NCI-H1105 treated with DMSO at 0.1 percent for 48 hours (cell line): ENCODE results near the gene GLB1L3.
A peak's percentile ranks its signal among the peaks of the same experiment; 100 is the strongest.
"Not testable (repeated sequence)": the region's sequence is repeated elsewhere in the genome, so short reads cannot be mapped to it uniquely, and the experiment has no call there.

Experiments
- DNase-seq: peaks from one replicate; lab custom pipeline; 2025; lab: John Stamatoyannopoulos, UW

Gene GLB1L3

DNA sequence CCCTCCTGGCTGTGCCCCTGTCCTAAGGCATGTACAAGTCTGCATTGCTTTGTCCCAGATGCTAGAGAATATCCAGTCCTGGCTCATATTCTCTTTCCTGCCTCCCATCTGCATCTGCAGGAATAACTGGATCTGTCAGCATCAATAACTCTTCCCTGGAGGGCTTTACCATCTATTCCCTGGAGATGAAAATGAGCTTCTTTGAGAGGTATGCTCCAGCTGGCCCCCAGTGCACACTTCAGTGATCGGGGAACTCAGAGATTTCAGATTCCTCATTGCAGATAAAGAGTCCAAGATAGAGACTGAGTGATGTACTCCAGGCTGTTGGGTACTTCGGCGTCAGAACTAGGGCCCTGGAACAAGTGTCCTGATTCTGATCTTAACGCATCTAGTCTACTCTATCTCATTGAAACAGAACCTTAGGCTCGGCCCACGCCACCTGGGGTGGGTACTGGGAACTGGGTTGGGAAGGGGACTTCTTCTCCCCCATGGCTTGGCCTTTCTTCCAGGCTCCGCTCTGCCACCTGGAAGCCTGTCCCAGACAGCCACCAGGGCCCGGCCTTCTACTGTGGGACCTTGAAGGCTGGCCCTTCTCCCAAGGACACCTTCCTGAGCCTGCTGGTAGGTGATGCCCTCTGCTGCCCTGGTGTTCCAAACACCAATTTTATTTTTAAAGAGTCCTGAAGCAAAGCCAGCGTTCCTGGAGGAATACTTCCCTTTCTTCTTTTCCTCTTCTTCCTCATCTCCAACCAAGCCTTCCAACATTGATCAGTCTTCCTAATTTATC, 37.8 kb downstream of the GLB1L3 start:
- no peak for DNase-seq

GRCh38 chr11:134317103-134317502, 40.9 kb downstream of the GLB1L3 start:
- DNase-seq = no peak

- not testable (repeated sequence) for DNase-seq
Measured at GRCh38 chr11:134321373-134321772, 45.2 kb downstream of the GLB1L3 start.

DNA sequence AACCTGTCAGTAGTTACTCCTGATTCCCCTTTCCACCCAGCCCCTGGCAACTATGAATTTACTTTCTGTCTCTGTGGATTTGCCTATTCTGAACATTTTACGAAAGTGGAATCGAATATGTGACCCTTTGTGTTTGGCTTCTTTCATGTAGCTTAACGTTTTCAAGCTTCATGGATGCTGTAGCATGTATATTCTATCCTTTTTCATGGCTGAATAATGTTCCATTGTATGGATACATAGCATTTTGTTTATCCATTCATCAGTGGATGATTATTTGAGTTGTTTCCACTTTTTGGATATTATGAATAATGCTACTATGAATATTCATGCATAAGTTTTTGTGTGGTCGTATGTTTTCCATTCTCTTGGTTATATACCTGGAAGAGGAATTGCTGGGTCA, 46.4 kb downstream of the GLB1L3 start:
- DNase-seq = no peak

- DNase-seq = no peak
Measured at GRCh38 chr11:134328433-134328832, 52.3 kb downstream of the GLB1L3 start.

- DNase-seq = no peak
Measured at GRCh38 chr11:134330611-134331353, 54.6 kb downstream of the GLB1L3 start.

DNA sequence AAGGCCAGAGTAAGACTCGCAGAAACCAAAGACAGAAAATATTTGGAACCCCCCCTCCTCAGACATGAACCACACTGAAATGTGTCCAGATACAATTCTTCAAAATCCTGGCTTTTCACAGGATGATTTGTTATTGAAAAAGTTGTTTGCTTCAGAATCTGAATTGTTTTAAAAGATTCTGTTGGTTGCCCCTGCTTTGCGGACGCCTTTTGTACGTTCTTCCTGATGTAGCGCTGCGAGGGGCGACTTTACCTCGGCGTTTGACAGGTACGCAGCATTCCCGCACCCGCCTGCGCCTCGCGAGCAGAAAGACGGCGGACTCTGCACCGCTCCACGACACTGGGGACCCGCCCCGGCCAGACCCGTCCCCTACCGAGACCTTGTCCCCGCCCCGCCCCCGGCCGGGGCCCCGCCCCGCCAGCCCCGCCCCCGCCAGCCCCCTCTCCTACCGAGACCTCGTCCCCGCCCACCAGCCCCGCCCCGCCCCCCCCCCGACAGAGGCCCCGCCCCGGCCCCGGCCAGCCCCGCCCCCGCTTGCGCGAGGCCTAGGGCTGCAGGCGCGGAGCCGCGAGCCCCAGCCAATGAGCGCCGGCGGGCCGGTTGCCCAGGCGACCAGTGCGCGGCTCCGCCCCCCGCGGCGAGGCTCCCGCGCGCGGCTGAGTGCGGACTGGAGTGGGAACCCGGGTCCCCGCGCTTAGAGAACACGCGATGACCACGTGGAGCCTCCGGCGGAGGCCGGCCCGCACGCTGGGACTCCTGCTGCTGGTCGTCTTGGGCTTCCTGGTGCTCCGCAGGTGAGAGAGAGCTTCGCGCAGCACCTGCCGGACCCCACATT, 55.4 kb downstream of the GLB1L3 start, which contains the start of gene GLB1L2:
Gene GLB1L2 (plus strand): TSS at position 635 of the 835 bp plus-strand sequence. CDS start 74 bp downstream, at position 709.
- peak; percentile 88 for DNase-seq

GRCh38 chr11:134332189-134332631, 56.0 kb downstream of the GLB1L3 start:
- peak; percentile 47 for DNase-seq

- no peak for DNase-seq
Measured at GRCh38 chr11:134332782-134333181, 56.6 kb downstream of the GLB1L3 start.

DNA sequence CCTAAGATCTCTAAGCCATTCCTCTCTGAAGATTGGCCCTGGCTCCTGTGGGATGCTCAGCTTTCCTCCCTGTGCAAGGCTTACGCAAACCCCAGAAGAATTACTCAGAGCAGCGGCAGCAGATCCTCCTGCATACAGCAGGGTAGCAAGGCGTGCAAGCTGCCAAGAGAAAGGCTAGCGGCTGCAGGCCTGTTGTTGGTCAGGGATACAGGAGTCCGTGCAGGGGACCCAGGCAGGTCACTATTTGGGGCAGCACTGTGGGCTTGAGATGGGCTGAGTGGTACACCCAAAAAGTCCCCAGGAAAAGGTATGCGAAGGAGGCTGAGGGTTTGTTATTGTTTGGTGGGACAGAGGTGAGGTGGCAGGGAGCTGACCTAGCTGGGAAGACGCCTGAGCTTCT, 57.1 kb downstream of the GLB1L3 start:
- no peak for DNase-seq

GRCh38 chr11:134333946-134334345, 57.8 kb downstream of the GLB1L3 start:
- no peak for DNase-seq

GRCh38 chr11:134334796-134335571, 58.8 kb downstream of the GLB1L3 start:
- no peak for DNase-seq

GRCh38 chr11:134337051-134337450, 60.9 kb downstream of the GLB1L3 start:
- DNase-seq = no peak

GRCh38 chr11:134338068-134338467, 61.9 kb downstream of the GLB1L3 start:
- no peak for DNase-seq

- DNase-seq = no peak
Measured at GRCh38 chr11:134338654-134339053, 62.5 kb downstream of the GLB1L3 start.

DNA sequence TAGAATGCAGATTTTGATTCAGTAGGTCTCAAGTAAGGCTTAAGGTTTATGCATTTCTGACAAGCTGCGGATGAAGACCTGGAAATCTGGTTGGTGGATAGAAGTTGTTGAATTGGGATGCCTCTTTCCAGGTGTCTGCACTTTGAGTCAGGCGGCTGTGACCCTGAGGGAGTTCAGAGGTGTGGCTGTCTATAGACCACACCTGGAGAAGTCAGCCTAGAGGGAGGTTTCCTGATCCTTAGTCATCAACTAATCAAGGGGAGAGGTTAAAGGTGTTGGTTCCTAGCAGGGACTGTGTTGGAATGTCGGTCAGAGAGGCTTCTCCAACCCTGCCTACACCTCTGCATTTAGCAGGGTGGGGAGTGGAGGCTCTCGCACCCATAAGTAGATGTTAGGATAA, 63.6 kb downstream of the GLB1L3 start:
- DNase-seq = no peak

DNA sequence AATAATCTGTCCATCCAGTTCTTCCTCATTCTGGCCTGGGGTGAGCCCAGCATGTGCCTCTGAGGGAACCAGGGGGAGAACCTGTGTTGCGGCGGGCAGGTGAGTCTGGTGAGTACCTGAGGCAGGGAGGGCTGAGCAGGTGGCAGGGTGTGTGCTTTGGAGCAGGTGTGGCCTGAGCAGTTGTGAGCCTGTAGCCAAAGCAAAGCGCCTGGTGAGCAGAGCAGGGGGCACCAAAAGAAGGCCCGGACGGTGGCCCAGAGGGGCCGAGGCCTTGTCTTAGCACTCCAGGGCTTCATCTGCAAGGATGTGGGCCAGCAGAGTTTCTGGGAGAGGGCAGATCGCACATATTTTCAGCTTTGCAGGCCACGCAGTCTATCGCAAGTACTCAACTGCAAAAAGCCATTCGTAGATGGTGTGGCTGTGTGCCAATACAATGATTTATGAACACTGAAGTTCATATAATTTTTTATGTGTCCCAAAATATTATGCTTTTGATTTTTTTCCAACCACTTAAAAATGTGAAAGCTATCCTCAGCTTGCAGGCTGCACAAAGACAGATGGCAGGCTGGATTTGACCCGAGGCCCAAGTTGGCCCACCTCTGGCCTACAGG, 64.3 kb downstream of the GLB1L3 start:
- DNase-seq = peak; percentile 63

- no peak for DNase-seq
Measured at GRCh38 chr11:134341805-134342571, 65.8 kb downstream of the GLB1L3 start.

DNA sequence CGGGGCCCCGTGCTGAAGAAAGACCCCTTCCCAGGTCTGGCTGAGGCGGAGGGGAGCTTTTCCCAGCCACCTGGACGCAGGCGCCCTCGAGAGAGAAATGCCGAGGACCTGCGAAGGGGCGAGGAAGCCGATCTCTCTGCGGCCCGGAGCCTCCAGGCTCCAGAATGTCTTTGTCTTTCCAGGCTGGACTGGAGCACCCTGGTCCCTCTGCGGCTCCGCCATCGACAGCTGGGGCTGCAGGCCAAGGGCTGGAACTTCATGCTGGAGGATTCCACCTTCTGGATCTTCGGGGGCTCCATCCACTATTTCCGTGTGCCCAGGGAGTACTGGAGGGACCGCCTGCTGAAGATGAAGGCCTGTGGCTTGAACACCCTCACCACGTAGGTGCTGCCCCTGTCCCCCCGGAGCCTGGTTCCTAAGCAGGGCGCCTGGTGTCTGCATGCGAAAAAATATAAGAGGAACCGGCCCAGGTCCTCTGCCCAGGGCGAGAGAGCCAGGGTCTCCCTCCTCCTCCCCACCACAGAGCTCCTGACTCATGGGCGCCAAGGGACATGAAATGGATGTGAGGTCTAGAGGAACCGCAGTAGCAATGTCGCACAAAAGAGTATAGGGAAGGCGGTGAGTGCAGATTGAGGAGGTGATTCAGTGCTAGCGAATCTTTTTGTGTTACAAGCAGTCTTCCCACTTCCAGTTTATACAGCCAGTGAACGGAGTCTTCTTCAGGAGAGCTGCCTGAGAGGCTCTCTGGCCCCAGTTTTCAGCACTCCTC, 66.6 kb downstream of the GLB1L3 start:
- no peak for DNase-seq
